IMR-90 (cell line): ENCODE results near the gene CDHR2.

Experiments used
- CEBPB ChIP-seq: IDR thresholded peaks from 2 replicates; pipeline ENCODE4 v1.6.1; 2012; ENCODE audit warnings: low read depth, low read length, improper control_type of control experiment
- ELK1 ChIP-seq: fragments of 150-350 bp; IDR thresholded peaks from 2 replicates; pipeline ENCODE4 v1.6.1; 2016; ENCODE audit warnings: low read depth, mild to moderate bottlenecking, low read length, moderate library complexity, borderline replicate concordance
- MAFK ChIP-seq: IDR thresholded peaks from 2 replicates; pipeline ENCODE4 v1.6.1; 2012; ENCODE audit warnings: low read depth, low read length, improper control_type of control experiment
- MAZ ChIP-seq: IDR thresholded peaks from 2 replicates; pipeline ENCODE4 v1.6.1; 2012; ENCODE audit warnings: low read depth, mild to moderate bottlenecking, low read length, improper control_type of control experiment, moderate library complexity, borderline replicate concordance
- POLR2A ChIP-seq: IDR thresholded peaks from 2 replicates; pipeline ENCODE4 v1.6.1; 2012; ENCODE audit warnings: mild to moderate bottlenecking, low read depth, low read length
- RAD21 ChIP-seq: IDR thresholded peaks from 2 replicates; pipeline ENCODE4 v1.6.1; 2012; ENCODE audit warnings: low read length, improper control_type of control experiment
- SMC3 ChIP-seq: fragments of 150-350 bp; IDR thresholded peaks from 2 replicates; pipeline ENCODE4 v1.6.1; 2016; ENCODE audit warnings: low read depth, mild to moderate bottlenecking, antibody characterized with exemption, low read length, moderate library complexity
- TF ChIP-seq, protein P1 (sequence below): conservative IDR thresholded peaks from 2 replicates; pipeline ENCODE4 v1.5.1; 2012; ENCODE audit warnings: mild to moderate bottlenecking, low read depth, low read length, improper control_type of control experiment

GRCh38 chr5:176590035-176590717 lies 41.0 kb downstream of the CDHR2 start:
- no peak for TF ChIP-seq POLR2A
- TF ChIP-seq, protein P1, sequence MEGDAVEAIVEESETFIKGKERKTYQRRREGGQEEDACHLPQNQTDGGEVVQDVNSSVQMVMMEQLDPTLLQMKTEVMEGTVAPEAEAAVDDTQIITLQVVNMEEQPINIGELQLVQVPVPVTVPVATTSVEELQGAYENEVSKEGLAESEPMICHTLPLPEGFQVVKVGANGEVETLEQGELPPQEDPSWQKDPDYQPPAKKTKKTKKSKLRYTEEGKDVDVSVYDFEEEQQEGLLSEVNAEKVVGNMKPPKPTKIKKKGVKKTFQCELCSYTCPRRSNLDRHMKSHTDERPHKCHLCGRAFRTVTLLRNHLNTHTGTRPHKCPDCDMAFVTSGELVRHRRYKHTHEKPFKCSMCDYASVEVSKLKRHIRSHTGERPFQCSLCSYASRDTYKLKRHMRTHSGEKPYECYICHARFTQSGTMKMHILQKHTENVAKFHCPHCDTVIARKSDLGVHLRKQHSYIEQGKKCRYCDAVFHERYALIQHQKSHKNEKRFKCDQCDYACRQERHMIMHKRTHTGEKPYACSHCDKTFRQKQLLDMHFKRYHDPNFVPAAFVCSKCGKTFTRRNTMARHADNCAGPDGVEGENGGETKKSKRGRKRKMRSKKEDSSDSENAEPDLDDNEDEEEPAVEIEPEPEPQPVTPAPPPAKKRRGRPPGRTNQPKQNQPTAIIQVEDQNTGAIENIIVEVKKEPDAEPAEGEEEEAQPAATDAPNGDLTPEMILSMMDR = no peak
- no peak for TF ChIP-seq MAZ
- no peak for TF ChIP-seq RAD21
- TF ChIP-seq SMC3 = no peak
- no peak for TF ChIP-seq MAFK
- TF ChIP-seq ELK1 = no peak
- TF ChIP-seq CEBPB = no peak
